Endothelial cell of umbilical vein (primary cell): ENCODE measurements around the gene HPX. TPM values are rescaled to one million over a fixed set of nuclear protein-coding genes. Genes with fewer than 3 reads are reported as not detected.

Experiments
- BruUV-seq: library from RNA; stranded (reverse); fragments of 400-500 nt; replicated peaks from 2 replicates; lab custom pipeline; 2021; lab: Mats Ljungman, UMichigan
- CTCF ChIA-PET: fragments of 300-600, 350-600 bp; sonication (Branson Sonifier 250); formaldehyde crosslinking; loops from one replicate; lab custom pipeline; 2021; ENCODE audit warnings: antibody characterized with exemption, inconsistent platforms; lab: Charles Lee
- POLR2A ChIA-PET: fragments of 300-600, 350-600 bp; sonication (Branson Sonifier 250); formaldehyde crosslinking; loops from one replicate; lab custom pipeline; 2021; ENCODE audit warnings: antibody characterized with exemption, inconsistent platforms; lab: Charles Lee
- DNase-seq: peaks from one replicate; pipeline ENCODE4 v3.0.0-alpha.2; 2011; ENCODE audit warnings: low read depth, low spot score
- FAIRE-seq: peaks from 2 replicates; lab custom pipeline; 2011; peaks lifted over from hg19 to GRCh38; lab: Jason Lieb, UNC
- H2AFZ ChIP-seq: 2 replicates; pipeline ENCODE4 v1.6.0; 2012; ENCODE audit warnings: low read depth, low read length, control low read depth, inconsistent platforms
- H3K27ac ChIP-seq: 2 replicates; pipeline ENCODE4 v1.5.1; 2011; ENCODE audit warnings: low read depth, mild to moderate bottlenecking, control low read depth, low read length, moderate library complexity; ENCODE audit not compliant: insufficient read depth
- H3K27me3 ChIP-seq, 2 experiments: 2 replicates each; pipeline versions ENCODE4 v1.6.0 to v1.6.1; 2011; ENCODE audit warnings: low read length in 2 of 2, mixed read lengths in 1 of 2; ENCODE audit not compliant: control insufficient read depth in 2 of 2, insufficient read depth in 2 of 2
- H3K36me3 ChIP-seq, 2 experiments: 2 replicates in 1 of 2; 3 replicates in 1 of 2; pipeline ENCODE4 v1.5.1; 2011; ENCODE audit warnings: low read length in 2 of 2, mild to moderate bottlenecking in 1 of 2, moderate library complexity in 1 of 2; ENCODE audit not compliant: control insufficient read depth in 2 of 2, insufficient read depth in 2 of 2; ENCODE audit errors: extremely low read depth in 1 of 2
- H3K4me1 ChIP-seq: 3 replicates; pipeline ENCODE4 v1.5.1; 2011; ENCODE audit warnings: mild to moderate bottlenecking, low read length; ENCODE audit not compliant: control insufficient read depth, insufficient read depth; ENCODE audit errors: extremely low read depth
- H3K4me2 ChIP-seq: 2 replicates; pipeline ENCODE4 v1.6.1; 2011; ENCODE audit warnings: low read length, control low read depth, mixed read lengths; ENCODE audit not compliant: insufficient read depth
- H3K4me3 ChIP-seq, 3 experiments: fragments of 200-600 bp in 1 of 3; sonication (generic), shearing (Covaris generic) in 1 of 3; replicated peaks in 1 of 3; 2 replicates each; pipeline ENCODE4 v1.5.1; 2011 to 2016; ENCODE audit warnings: control low read depth in 3 of 3, low read length in 3 of 3, mild to moderate bottlenecking in 2 of 3, inconsistent platforms in 1 of 3, low read depth in 1 of 3, moderate library complexity in 1 of 3; ENCODE audit not compliant: insufficient read depth in 1 of 3
- H3K79me2 ChIP-seq: 2 replicates; pipeline ENCODE4 v1.6.0; 2012; ENCODE audit warnings: low read length, inconsistent platforms; ENCODE audit not compliant: control insufficient read depth, insufficient read depth
- H3K9ac ChIP-seq: replicated peaks from 2 replicates; pipeline ENCODE3; 2011; ENCODE audit warnings: low read length, control low read depth; ENCODE audit not compliant: insufficient read depth; ENCODE audit errors: extremely low read depth
- H3K9me1 ChIP-seq: replicated peaks from 3 replicates; pipeline ENCODE4 v1.6.0; 2011; ENCODE audit warnings: mild to moderate bottlenecking, low read length; ENCODE audit not compliant: control insufficient read depth, insufficient read depth; ENCODE audit errors: extremely low read depth
- H3K9me3 ChIP-seq: replicated peaks from 2 replicates; pipeline ENCODE4 v1.5.1; 2012; ENCODE audit warnings: low read length, inconsistent platforms; ENCODE audit not compliant: control insufficient read depth, insufficient read depth
- H4K20me1 ChIP-seq: replicated peaks from 2 replicates; pipeline ENCODE3; 2011; ENCODE audit warnings: mild to moderate bottlenecking, low read length; ENCODE audit not compliant: control insufficient read depth, insufficient read depth; ENCODE audit errors: extremely low read depth
- EZH2 ChIP-seq: IDR thresholded peaks from 2 replicates; pipeline ENCODE4 v1.6.1; 2012; ENCODE audit warnings: borderline replicate concordance, low read depth, mild to moderate bottlenecking, moderate library complexity, low read length, inconsistent platforms; ENCODE audit not compliant: severe bottlenecking
- FOS ChIP-seq: IDR thresholded peaks from 2 replicates; pipeline ENCODE4 v1.6.1; 2011; ENCODE audit warnings: mild to moderate bottlenecking, low read length, moderate library complexity, borderline replicate concordance; ENCODE audit not compliant: insufficient read depth
- GATA2 ChIP-seq: IDR thresholded peaks from 2 replicates; pipeline ENCODE4 v1.7.0; 2011; ENCODE audit warnings: low read depth, mild to moderate bottlenecking, moderate library complexity, mixed read lengths, low read length; ENCODE audit not compliant: insufficient read length, insufficient read depth
- JUN ChIP-seq: IDR thresholded peaks from 2 replicates; pipeline ENCODE4 v1.6.1; 2011; ENCODE audit warnings: borderline replicate concordance, low read depth; ENCODE audit not compliant: insufficient read length, insufficient read depth
- MYC ChIP-seq: IDR thresholded peaks from one replicate; pipeline ENCODE4 v1.6.1; 2011; ENCODE audit warnings: mild to moderate bottlenecking, low read depth, low read length
- POLR2A ChIP-seq: IDR thresholded peaks from 2 replicates; pipeline ENCODE4 v1.6.1; 2012; ENCODE audit warnings: low read depth, mild to moderate bottlenecking, control low read depth, low read length
- POLR2AphosphoS5 ChIP-seq: IDR thresholded peaks from 2 replicates; pipeline ENCODE4 v1.6.1; 2012; ENCODE audit warnings: low read depth, mild to moderate bottlenecking, control low read depth, low read length, moderate library complexity; ENCODE audit not compliant: insufficient read depth
- dilution Hi-C: fragments of 300-500 bp; cut with MboI; formaldehyde crosslinking; loops from one replicate; pipeline ENCODE4 v1.15.0; 2019; ENCODE audit warnings: low sequenced_read_pairs; ENCODE audit not compliant: extremely low pct_ligation_motif_present
- intact Hi-C: fragments of 100-400 bp; cut with micrococcal nuclease; formaldehyde crosslinking; loops from one replicate; pipeline ENCODE4 v1.10.0; 2022
- polyA plus RNA-seq, 4 experiments: library from polyadenylated mRNA; depleted of rRNA in 3 of 4; stranded (reverse) in 3 of 4; unstranded in 1 of 4; fragments of >200 nt; gene quantifications; 2 replicates each; pipeline versions ENCODE4 v1.2.1 to v1.2.3, GENCODE V29; 2011 to 2012; ENCODE audit warnings: missing spikeins in 1 of 4
- total RNA-seq: library from RNA; stranded (reverse); gene quantifications from 2 replicates; pipeline ENCODE4 v1.2.3, GENCODE V29; 2021
- TF ChIP-seq, protein P1 (sequence below): IDR thresholded peaks from 2 replicates; pipeline ENCODE4 v1.6.1; 2011; ENCODE audit not compliant: insufficient read depth, insufficient read length
- TF ChIP-seq, protein P2 (sequence below), 2 donors: IDR thresholded peaks; 1 replicate in 1 of 2; 2 replicates in 1 of 2; pipeline ENCODE4 v1.5.1; 2011; ENCODE audit warnings: low read length in 2 of 2, mild to moderate bottlenecking in 2 of 2, moderate library complexity in 2 of 2, control low read depth in 1 of 2, inconsistent platforms in 1 of 2, low read depth in 1 of 2; ENCODE audit not compliant: insufficient read depth in 1 of 2; ENCODE audit errors: extremely low read depth in 1 of 2

Gene HPX
- total and polyA plus RNA-seq, 2 donors (not counting 3 experiments of a cell fraction or from before 2014, with no cell fraction given): 1.3 to 1.5 TPM

DNA sequence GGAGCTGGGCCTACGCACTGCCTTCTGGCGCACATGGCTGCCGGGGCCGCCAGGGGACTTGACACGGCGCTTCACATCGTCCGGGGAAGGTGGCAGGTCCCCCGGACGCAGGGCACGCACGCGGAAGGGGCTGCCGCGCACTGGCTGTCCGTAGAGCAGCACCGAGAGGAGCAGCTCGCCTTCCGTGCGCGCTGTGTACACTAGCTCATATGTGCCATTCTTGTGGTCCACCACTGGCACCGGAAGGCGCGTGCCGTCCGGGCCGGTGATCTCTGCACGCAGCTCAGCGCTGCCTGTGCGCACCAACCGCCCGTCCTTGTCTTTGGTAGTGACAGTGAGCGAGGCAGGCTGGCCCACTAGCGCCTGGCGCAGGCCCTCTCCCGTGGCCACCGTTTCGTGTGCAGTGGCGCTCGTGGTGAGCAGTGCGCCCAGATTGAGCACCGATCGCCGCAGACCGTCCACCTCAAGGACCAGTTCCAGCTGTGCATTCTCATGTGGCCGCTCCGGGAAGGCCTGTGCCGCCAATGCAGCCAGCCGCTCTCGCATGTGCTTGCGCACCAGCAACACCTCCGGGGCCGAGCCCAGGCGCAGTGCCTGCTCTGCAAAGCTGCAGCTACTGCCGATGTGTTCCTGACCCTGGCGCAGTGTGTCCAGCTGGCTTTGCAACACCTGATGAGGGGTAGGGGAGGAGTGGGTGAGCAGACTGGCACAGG lies 15.7 kb upstream of the HPX start:
- ChIA-PET POLR2A (no interaction called here), CTCF (interaction anchor here (0.7 to 3.3 kb wide), 5 partner anchors 8 to 25 kb away, joined by 3 to 23 read pairs (median 3); partner anchors contain the start of genes ARFIP2, HPX and TIMM10B)
- BruUV-seq: no TSS peak
- TF ChIP-seq GATA2: no peak
- TF ChIP-seq FOS: no peak
- no peak for TF ChIP-seq POLR2AphosphoS5
- TF ChIP-seq, protein P1, sequence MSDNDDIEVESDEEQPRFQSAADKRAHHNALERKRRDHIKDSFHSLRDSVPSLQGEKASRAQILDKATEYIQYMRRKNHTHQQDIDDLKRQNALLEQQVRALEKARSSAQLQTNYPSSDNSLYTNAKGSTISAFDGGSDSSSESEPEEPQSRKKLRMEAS: no peak
- no peak for TF ChIP-seq EZH2
- no peak for TF ChIP-seq MYC
- no peak for TF ChIP-seq JUN
- TF ChIP-seq, protein P2, sequence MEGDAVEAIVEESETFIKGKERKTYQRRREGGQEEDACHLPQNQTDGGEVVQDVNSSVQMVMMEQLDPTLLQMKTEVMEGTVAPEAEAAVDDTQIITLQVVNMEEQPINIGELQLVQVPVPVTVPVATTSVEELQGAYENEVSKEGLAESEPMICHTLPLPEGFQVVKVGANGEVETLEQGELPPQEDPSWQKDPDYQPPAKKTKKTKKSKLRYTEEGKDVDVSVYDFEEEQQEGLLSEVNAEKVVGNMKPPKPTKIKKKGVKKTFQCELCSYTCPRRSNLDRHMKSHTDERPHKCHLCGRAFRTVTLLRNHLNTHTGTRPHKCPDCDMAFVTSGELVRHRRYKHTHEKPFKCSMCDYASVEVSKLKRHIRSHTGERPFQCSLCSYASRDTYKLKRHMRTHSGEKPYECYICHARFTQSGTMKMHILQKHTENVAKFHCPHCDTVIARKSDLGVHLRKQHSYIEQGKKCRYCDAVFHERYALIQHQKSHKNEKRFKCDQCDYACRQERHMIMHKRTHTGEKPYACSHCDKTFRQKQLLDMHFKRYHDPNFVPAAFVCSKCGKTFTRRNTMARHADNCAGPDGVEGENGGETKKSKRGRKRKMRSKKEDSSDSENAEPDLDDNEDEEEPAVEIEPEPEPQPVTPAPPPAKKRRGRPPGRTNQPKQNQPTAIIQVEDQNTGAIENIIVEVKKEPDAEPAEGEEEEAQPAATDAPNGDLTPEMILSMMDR (IDR thresholded peaks at IDR 0.05; ENCODE audit: extremely low read depth in 1 of 2, insufficient read depth in 1 of 2, low read depth in 1 of 2, low read length in 2 of 2): no peak
- no peak for TF ChIP-seq POLR2A
- Histone ChIP-seq H3K9me3 (no peaks in the 10 kb centered on the region), H2AFZ (no peak overlapping the region), H3K4me3 (no peak overlapping the region), H3K9me1 (no peaks in the 10 kb centered on the region), H3K27ac (no peak overlapping the region), H3K4me1 (no peaks in the 10 kb centered on the region), H4K20me1 (no peaks in the 10 kb centered on the region), H3K4me2 (no peak overlapping the region), H3K79me2 (no peaks in the 10 kb centered on the region), H3K9ac (no peak overlapping the region), H3K27me3 (no peaks in the 10 kb centered on the region), H3K36me3 (peaks cover 0 to 41% of the 10 kb centered on the region in 2 experiments)
- FAIRE-seq (no peak), DNase-seq (no peak)
- intact Hi-C loops (no loop called here), dilution Hi-C loops (no loop called here)
